Measurements from ENCODE around the gene ABCB11.
A peak's percentile ranks its signal among the peaks of the same experiment; 100 is the strongest.
"Not testable (repeated sequence)": the region's sequence is repeated elsewhere in the genome, so short reads cannot be mapped to it uniquely, and the experiment has no call there.

The ABCB11 gene

GRCh38 chr2:168926621-168927386 is 104.3 kb downstream of the ABCB11 start:
- no peak for DNase-seq

- DNase-seq: no peak
Observed at GRCh38 chr2:168920504-168921157, 110.5 kb downstream of the ABCB11 start.

- DNase-seq: no peak
Observed at GRCh38 chr2:168916331-168916675, 114.8 kb downstream of the ABCB11 start.

- no peak for DNase-seq
Observed at GRCh38 chr2:168915441-168916330, 115.4 kb downstream of the ABCB11 start.

- DNase-seq: no peak
Observed at GRCh38 chr2:168913495-168913894, 117.6 kb downstream of the ABCB11 start.

- DNase-seq: no peak
Observed at GRCh38 chr2:168912901-168913369, 118.2 kb downstream of the ABCB11 start.

GRCh38 chr2:168912466-168912865 is 118.7 kb downstream of the ABCB11 start:
- DNase-seq: no peak

- DNase-seq: no peak
Observed at GRCh38 chr2:168910330-168910729, 120.8 kb downstream of the ABCB11 start.

- DNase-seq: no peak
Observed at GRCh38 chr2:168907940-168908662, 123.0 kb downstream of the ABCB11 start.

- DNase-seq: no peak
Observed at GRCh38 chr2:168904358-168904757, 126.8 kb downstream of the ABCB11 start.

GRCh38 chr2:168903888-168904287 is 127.2 kb downstream of the ABCB11 start:
- no peak for DNase-seq

GRCh38 chr2:168901003-168901402 is 130.1 kb downstream of the ABCB11 start, which contains the start of gene G6PC2:
TSS of gene G6PC2 (plus strand) at chr2:168901291. CDS start at chr2:168901332, 41 bp downstream.
- no peak for DNase-seq

- no peak for DNase-seq
Observed at GRCh38 chr2:168897449-168897848, 133.7 kb downstream of the ABCB11 start.

GRCh38 chr2:168896783-168897182 is 134.3 kb downstream of the ABCB11 start:
- DNase-seq: no peak

GRCh38 chr2:168895771-168896170 is 135.4 kb downstream of the ABCB11 start:
- no peak for DNase-seq

GRCh38 chr2:168894720-168895119 is 136.4 kb downstream of the ABCB11 start:
- no peak for DNase-seq

- no peak for DNase-seq
Observed at GRCh38 chr2:168894101-168894500, 137.0 kb downstream of the ABCB11 start.

- no peak for DNase-seq
Observed at GRCh38 chr2:168892327-168892726, 138.8 kb downstream of the ABCB11 start.

- DNase-seq: peak; percentile 79
Observed at GRCh38 chr2:168890006-168890782, 140.9 kb downstream of the ABCB11 start, which contains the start of gene SPC25. TSS of gene SPC25 (minus strand) at chr2:168890430. CDS start at chr2:168889519, 911 bp downstream.

- no peak for DNase-seq
Observed at GRCh38 chr2:168889635-168890005, 141.5 kb downstream of the ABCB11 start.

- no peak for DNase-seq
Observed at GRCh38 chr2:168884975-168885374, 146.1 kb downstream of the ABCB11 start.

GRCh38 chr2:168882163-168882562 is 149.0 kb downstream of the ABCB11 start:
- DNase-seq: not testable (repeated sequence)
